HepG2 (cell line): ENCODE data around the gene SOHLH2. TPM values are rescaled to one million over a fixed set of nuclear protein-coding genes. Genes with fewer than 3 reads are reported as not detected.

Source experiments
- ATAC-seq: fragments of 200-7000 bp; cut with Tn5 transposase; 3 replicates; pipeline ENCODE4 v1.9.1; 2020; ENCODE audit warnings: mild to moderate bottlenecking, moderate library complexity
- BruUV-seq: library from RNA; stranded (reverse); fragments of 400-500 nt; replicated peaks from 2 replicates; lab custom pipeline; 2021; lab: Mats Ljungman, UMichigan
- CTCF ChIA-PET: fragments of 300-600 bp; formaldehyde crosslinking; extraction: SDS; loops from one replicate; lab custom pipeline; 2021; ENCODE audit warnings: low total read pairs, inconsistent platforms, low intra/inter-chr PET ratio; lab: Yijun Ruan, JAX
- POLR2A ChIA-PET: fragments of 350-600 bp; sonication (Branson Sonifier 250); formaldehyde crosslinking; loops from one replicate; lab custom pipeline; 2020; ENCODE audit warnings: antibody characterized with exemption, inconsistent platforms; lab: Yijun Ruan, JAX
- DNase-seq: peaks from one replicate; pipeline ENCODE4 v3.0.0-alpha.2; 2015; ENCODE audit warnings: low spot score
- FAIRE-seq: peaks from 3 replicates; lab custom pipeline; 2011; peaks lifted over from hg19 to GRCh38; lab: Jason Lieb, UNC
- H2AFZ ChIP-seq: one replicate; pipeline ENCODE4 v1.6.1; 2011; ENCODE audit warnings: low read length, inconsistent platforms
- H3K27ac ChIP-seq: fragments of 300-600 bp; 3 replicates; pipeline ENCODE4 v1.8.0; 2011; ENCODE audit warnings: mixed run types, mild to moderate bottlenecking, mixed read lengths, low read length, inconsistent platforms; ENCODE audit not compliant: insufficient read depth; ENCODE audit errors: extremely low read length
- H3K27me3 ChIP-seq, 2 experiments: fragments of 200-600 bp in 1 of 2; 2 replicates in 1 of 2; 3 replicates in 1 of 2; pipeline versions ENCODE4 v1.6.0 to v1.8.0; 2011; ENCODE audit warnings: low read length in 2 of 2, mild to moderate bottlenecking in 2 of 2, moderate library complexity in 2 of 2, inconsistent platforms in 1 of 2; ENCODE audit not compliant: insufficient read depth in 2 of 2, control insufficient read depth in 1 of 2
- H3K36me3 ChIP-seq, 2 experiments: fragments of 200-600 bp in 1 of 2; replicated peaks in 1 of 2; 2 replicates in 1 of 2; 3 replicates in 1 of 2; pipeline versions ENCODE4 v1.5.1 to v1.8.0; 2011; ENCODE audit warnings: low read length in 2 of 2, inconsistent platforms in 1 of 2; ENCODE audit not compliant: insufficient read depth in 2 of 2, control insufficient read depth in 1 of 2
- H3K4me1 ChIP-seq: 2 replicates; pipeline ENCODE4 v1.5.1; 2012; ENCODE audit warnings: low read length, inconsistent platforms; ENCODE audit not compliant: insufficient read depth
- H3K4me2 ChIP-seq: 2 replicates; pipeline ENCODE4 v1.6.0; 2011; ENCODE audit warnings: low read depth, low read length, inconsistent platforms
- H3K4me3 ChIP-seq, 3 experiments: fragments of 200-600 bp in 1 of 3; sonication (generic), shearing (Covaris generic) in 1 of 3; replicated peaks in 1 of 3; 2 replicates each; pipeline ENCODE4 v1.5.1; 2011 to 2016; ENCODE audit warnings: low read length in 3 of 3, inconsistent platforms in 2 of 3, low read depth in 2 of 3, mild to moderate bottlenecking in 2 of 3, control low read depth in 1 of 3, mixed read lengths in 1 of 3; ENCODE audit not compliant: insufficient read depth in 1 of 3
- H3K79me2 ChIP-seq: one replicate; pipeline ENCODE4 v1.6.1; 2011; ENCODE audit warnings: low read length, inconsistent platforms; ENCODE audit not compliant: insufficient read depth
- H3K9ac ChIP-seq: 2 replicates; pipeline ENCODE4 v1.6.0; 2011; ENCODE audit warnings: mild to moderate bottlenecking, low read depth, low read length, inconsistent platforms; ENCODE audit not compliant: insufficient read depth
- H3K9me3 ChIP-seq: 2 replicates; pipeline ENCODE4 v1.5.1; 2012; ENCODE audit warnings: mild to moderate bottlenecking, low read length
- H4K20me1 ChIP-seq: 2 replicates; pipeline ENCODE4 v1.6.0; 2011; ENCODE audit warnings: inconsistent platforms, mild to moderate bottlenecking, low read length, moderate library complexity; ENCODE audit not compliant: insufficient read depth
- AKNA ChIP-seq: sonication (generic); formaldehyde crosslinking; IDR thresholded peaks from 2 replicates; pipeline ENCODE4 v1.4.0; 2020; ENCODE audit warnings: missing genetic modification reagents, borderline replicate concordance
- FOSL2 ChIP-seq: sonication (generic); formaldehyde crosslinking; IDR thresholded peaks from 2 replicates; pipeline ENCODE4 v1.4.0; 2020; ENCODE audit warnings: missing genetic modification reagents
- HES4 ChIP-seq: sonication (generic); formaldehyde crosslinking; IDR thresholded peaks from 2 replicates; pipeline ENCODE4 v1.9.0; 2021; ENCODE audit warnings: mild to moderate bottlenecking, missing genetic modification reagents, borderline replicate concordance
- HNF1A ChIP-seq, 2 experiments: sonication (generic) in 1 of 2; formaldehyde crosslinking in 1 of 2; IDR thresholded peaks; 2 replicates each; pipeline versions ENCODE4 v1.4.0 to v1.6.1; 2016 to 2020; ENCODE audit warnings: borderline replicate concordance in 1 of 2, low read depth in 1 of 2, mild to moderate bottlenecking in 1 of 2, missing genetic modification reagents in 1 of 2
- JARID2 ChIP-seq: sonication (generic); formaldehyde crosslinking; IDR thresholded peaks from 2 replicates; pipeline ENCODE4 v1.8.1; 2023; ENCODE audit warnings: missing genetic modification reagents, inconsistent platforms; ENCODE audit not compliant: insufficient replicate concordance
- SMC3 ChIP-seq: IDR thresholded peaks from 2 replicates; pipeline ENCODE4 v1.6.1; 2011; ENCODE audit warnings: low read length, improper control_type of control experiment
- SNAPC2 ChIP-seq: sonication (generic); formaldehyde crosslinking; IDR thresholded peaks from 2 replicates; pipeline ENCODE4 v1.8.1; 2022; ENCODE audit warnings: mild to moderate bottlenecking, missing genetic modification reagents
- TBP ChIP-seq: sonication (generic); formaldehyde crosslinking; IDR thresholded peaks from 2 replicates; pipeline ENCODE4 v1.5.0; 2020; ENCODE audit warnings: missing genetic modification reagents
- TOE1 ChIP-seq: sonication (generic); formaldehyde crosslinking; IDR thresholded peaks from 2 replicates; pipeline ENCODE4 v1.4.0; 2020; ENCODE audit warnings: mild to moderate bottlenecking, missing genetic modification reagents
- ZNF597 ChIP-seq: sonication (generic); formaldehyde crosslinking; IDR thresholded peaks from 2 replicates; pipeline ENCODE4 v1.5.0; 2020; ENCODE audit warnings: missing genetic modification reagents
- ZNF607 ChIP-seq: sonication (generic); formaldehyde crosslinking; IDR thresholded peaks from 2 replicates; pipeline ENCODE4 v1.5.1; 2020; ENCODE audit warnings: missing genetic modification reagents, mild to moderate bottlenecking, borderline replicate concordance
- WGBS: methylation state at CpG from one replicate; pipeline ENCODE4 v1.1.6; 2017; ENCODE audit warnings: low lambda C conversion rate; 5-methylcytosine and 5-hydroxymethylcytosine counted together
- in situ Hi-C: cut with HindIII; loops from 2 replicates; pipeline ENCODE4 v1.10.0; 2017; ENCODE audit warnings: low pct_unique_long_range_greater_than_20kb; ENCODE audit not compliant: extremely low pct_ligation_motif_present
- intact Hi-C: fragments of 100-400 bp; cut with micrococcal nuclease; formaldehyde crosslinking; loops from one replicate; pipeline ENCODE4 v1.10.0; 2022; ENCODE audit not compliant: unreplicated experiment
- polyA plus RNA-seq, 8 experiments: library from polyadenylated mRNA; depleted of rRNA in 3 of 8; stranded (reverse) in 7 of 8; unstranded in 1 of 8; fragments of >200 nt; fragmentation: Illumina TruSeq in 4 of 8; extraction: Trizol in 4 of 8; gene quantifications; 2 replicates each; pipeline versions ENCODE4 v1.2.1 to v1.2.3, GENCODE V29; 2011 to 2016; ENCODE audit warnings: low read depth in 4 of 8, missing spikeins in 1 of 8, mixed read lengths in 1 of 8; ENCODE audit not compliant: insufficient read depth in 1 of 8
- total RNA-seq, 5 experiments: library from RNA; depleted of rRNA; stranded (reverse); fragments of >200 nt; fragmentation: Illumina TruSeq; extraction: Trizol; gene quantifications; 2 replicates each; pipeline ENCODE4 v1.2.3, GENCODE V29; 2016; ENCODE audit warnings: low read depth in 1 of 5

The SOHLH2 gene
- total and polyA plus RNA-seq, 2 of the 13 experiments (the other 11 are each of a cell fraction or from before 2014, with no cell fraction given) = not detected

- TF ChIP-seq ZNF597 (CRISPR knock-in tag) = no peak
Measured at GRCh38 chr13:36151591-36151990, 62.8 kb downstream of the SOHLH2 start (continued).

GRCh38 chr13:36148446-36148845 is 65.9 kb downstream of the SOHLH2 start:
- ATAC-seq = no peak
- CTCF ChIA-PET = no interaction called here
- no peak overlapping the region for H3K4me2 ChIP-seq
- no peak overlapping the region for H3K4me3 ChIP-seq
- TF ChIP-seq FOSL2 (CRISPR knock-in tag) (no peak), HES4 (no peak), TOE1 (CRISPR knock-in tag) (no peak), SNAPC2 (no peak), JARID2 (CRISPR knock-in tag) (no peak), HNF1A (IDR thresholded peaks at IDR 0.05; ENCODE audit: low read depth) (no peak), HNF1A (CRISPR knock-in tag; IDR thresholded peaks at IDR 0.05; ENCODE audit: borderline replicate concordance) (no peak), AKNA (no peak), TBP (CRISPR knock-in tag) (no peak), ZNF607 (CRISPR knock-in tag) (no peak), SMC3 (no peak)
- 0% methylated on average over 1 of the region's 1 CpG for WGBS
- no peak overlapping the region for H3K9ac ChIP-seq
- BruUV-seq = no TSS peak
- no peak overlapping the region for H3K27ac ChIP-seq
- H4K20me1 ChIP-seq = no peaks in the 10 kb centered on the region
- no peak for FAIRE-seq
- no peaks in the 10 kb centered on the region for H3K27me3 ChIP-seq
- no peaks in the 10 kb centered on the region for H3K4me1 ChIP-seq
- no peaks in the 10 kb centered on the region for H3K36me3 ChIP-seq
- intact Hi-C loops (no loop called here), in situ Hi-C loops (no loop called here)
- H2AFZ ChIP-seq = no peak overlapping the region
- POLR2A ChIA-PET = no interaction called here
- no peaks in the 10 kb centered on the region for H3K79me2 ChIP-seq
- no peak for DNase-seq
- no peaks in the 10 kb centered on the region for H3K9me3 ChIP-seq
